Measurements from ENCODE around the gene DACT1.

Gene DACT1

DNA sequence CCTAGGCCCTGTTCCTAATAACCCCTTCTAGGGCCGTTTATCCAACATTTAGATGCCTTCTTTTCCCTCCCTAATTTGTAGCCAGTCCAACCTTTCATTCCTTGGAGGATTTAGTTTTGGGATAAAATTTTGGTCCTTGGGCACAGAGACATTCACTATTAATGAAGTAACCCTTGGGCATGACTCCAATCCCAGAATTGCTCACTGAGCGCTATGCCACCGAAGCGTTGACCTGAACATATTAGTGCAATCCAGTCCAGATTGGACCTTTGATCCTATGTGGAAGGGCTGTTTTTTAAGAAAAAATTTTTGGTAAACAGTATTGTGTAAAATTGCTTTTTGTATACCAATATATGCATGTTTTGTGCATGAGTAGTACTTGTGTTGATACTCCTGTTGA, 10.0 kb downstream of the DACT1 start:
- ChIA-PET CTCF (no interaction called here), POLR2A (ENCODE audit: low non-redundant PET) (no interaction called here)
- no peak for TF ChIP-seq CTCF (conservative IDR thresholded peaks at IDR 0.05; ENCODE audit: low read depth)
- no peak for DNase-seq (ENCODE audit: low spot score)
- no peak overlapping the region for H3K27ac ChIP-seq

GRCh38 chr14:58650857-58651256, 13.1 kb downstream of the DACT1 start:
- POLR2A ChIA-PET (ENCODE audit: low non-redundant PET) = no interaction called here
- TF ChIP-seq CTCF (conservative IDR thresholded peaks at IDR 0.05; ENCODE audit: low read depth) = no peak
- no peak overlapping the region for H3K27ac ChIP-seq
- CTCF ChIA-PET = no interaction called here
- DNase-seq (ENCODE audit: low spot score) = no peak

GRCh38 chr14:58656671-58657411, 19.1 kb downstream of the DACT1 start:
- POLR2A ChIA-PET (ENCODE audit: low non-redundant PET) = no interaction called here
- no peak for DNase-seq (ENCODE audit: low spot score)
- TF ChIP-seq CTCF (conservative IDR thresholded peaks at IDR 0.05; ENCODE audit: low read depth) = no peak
- H3K27ac ChIP-seq = no peak overlapping the region
- CTCF ChIA-PET = no interaction called here

- H3K27ac ChIP-seq = no peak overlapping the region
- ChIA-PET CTCF (no interaction called here), POLR2A (ENCODE audit: low non-redundant PET) (no interaction called here)
- no peak for TF ChIP-seq CTCF (conservative IDR thresholded peaks at IDR 0.05; ENCODE audit: low read depth)
- no peak for DNase-seq (ENCODE audit: low spot score)
These were observed 21.3 kb downstream of the DACT1 start for GRCh38 chr14:58659061-58659460.

- no peak for DNase-seq (ENCODE audit: low spot score)
- no peak for TF ChIP-seq CTCF (conservative IDR thresholded peaks at IDR 0.05; ENCODE audit: low read depth)
- ChIA-PET CTCF (no interaction called here), POLR2A (ENCODE audit: low non-redundant PET) (no interaction called here)
- H3K27ac ChIP-seq = no peak overlapping the region
These were observed 22.1 kb downstream of the DACT1 start for GRCh38 chr14:58659846-58660245.

GRCh38 chr14:58660407-58660806, 22.6 kb downstream of the DACT1 start:
- no peak overlapping the region for H3K27ac ChIP-seq
- ChIA-PET CTCF (no interaction called here), POLR2A (ENCODE audit: low non-redundant PET) (no interaction called here)
- no peak for TF ChIP-seq CTCF (conservative IDR thresholded peaks at IDR 0.05; ENCODE audit: low read depth)
- DNase-seq (ENCODE audit: low spot score) = no peak

All from RWPE1 (cell line).